Urinary bladder (tissue), 4 donors: ENCODE results near the gene ERCC4. TPM values are rescaled to one million over a fixed set of nuclear protein-coding genes. Genes with fewer than 3 reads are reported as not detected.

ENCODE experiments used
- DNase-seq: peaks from one replicate; pipeline ENCODE4 v3.0.0-alpha.2; 2015; ENCODE audit errors: extremely low spot score
- H3K27ac ChIP-seq: one replicate; pipeline ENCODE4 v1.5.1; 2013; ENCODE audit warnings: low read depth, mild to moderate bottlenecking, moderate library complexity
- H3K36me3 ChIP-seq: one replicate; pipeline ENCODE4 v1.6.1; 2013; ENCODE audit warnings: mild to moderate bottlenecking, moderate library complexity; ENCODE audit not compliant: insufficient read depth
- H3K4me1 ChIP-seq: one replicate; pipeline ENCODE4 v1.6.1; 2013; ENCODE audit warnings: mild to moderate bottlenecking, moderate library complexity; ENCODE audit not compliant: insufficient read depth
- H3K4me3 ChIP-seq: one replicate; pipeline ENCODE4 v1.5.1; 2013; ENCODE audit warnings: low read depth, low read length
- WGBS: extraction: QIAGEN DNeasy Blood & Tissue Kit; methylation state at CpG from one replicate; pipeline ENCODE4 v1.1.7; 2013; 5-methylcytosine and 5-hydroxymethylcytosine counted together
- polyA plus RNA-seq: library from polyadenylated mRNA; stranded (reverse); fragments of 200-250 nt; gene quantifications from one replicate; pipeline ENCODE4 v1.2.3, GENCODE V29; 2013
- total RNA-seq: library from RNA; depleted of rRNA; stranded (reverse); fragments of >200 nt; gene quantifications from one replicate; pipeline ENCODE4 v1.2.3, GENCODE V29; 2014
- donor health status: healthy with polysubstance abuse.
- donor health status: healthy.

The ERCC4 gene
- total and polyA plus RNA-seq, 2 donors = 5.2 to 18.4 TPM

DNA sequence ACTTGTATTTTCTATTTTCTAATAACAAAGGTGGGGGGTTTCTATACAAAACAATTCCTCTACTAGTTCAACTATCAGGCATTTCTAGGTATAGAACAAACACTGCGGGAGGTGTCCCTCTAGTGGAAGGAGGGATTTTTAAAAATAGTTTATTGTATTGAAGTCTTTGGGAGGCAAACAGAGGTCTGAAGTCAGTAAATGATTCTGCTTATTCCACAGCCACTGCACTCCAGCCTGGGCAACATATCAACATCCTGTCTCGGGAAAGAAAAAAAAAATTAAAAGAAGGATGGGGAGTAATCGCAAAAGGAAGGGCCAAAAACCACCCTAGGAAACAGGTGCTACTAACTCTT lies 648 bp upstream of the ERCC4 start:
- 0% methylated on average over 3 of the region's 3 CpGs for WGBS
- Histone ChIP-seq H3K4me1 (no peaks in the 10 kb centered on the region), H3K36me3 (no peaks in the 10 kb centered on the region), H3K4me3 (no peak overlapping the region), H3K27ac (no peak overlapping the region)
- peak; percentile 35 for DNase-seq

DNA sequence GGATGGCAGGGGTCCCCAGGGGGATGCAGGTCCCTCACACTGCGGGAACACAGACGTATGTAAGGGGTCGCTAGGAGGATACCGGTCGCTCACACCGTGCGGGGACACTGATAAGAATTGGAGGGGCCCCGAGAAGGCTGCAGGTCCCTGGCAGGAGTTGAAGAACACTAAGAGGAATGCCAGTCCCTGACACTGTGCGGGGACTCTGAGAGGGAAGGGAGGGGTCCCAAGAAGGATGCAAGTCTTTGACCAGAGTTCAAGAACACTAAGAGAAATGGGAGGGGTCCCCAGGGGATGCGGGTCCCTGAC lies 510 bp downstream of the ERCC4 start:
- WGBS = 2% methylated on average over 10 of the region's 10 CpGs
- no peak for DNase-seq
- Histone ChIP-seq H3K27ac (no peak overlapping the region), H3K4me1 (no peaks in the 10 kb centered on the region), H3K36me3 (no peaks in the 10 kb centered on the region), H3K4me3 (peak overlapping the region; percentile 65)

DNA sequence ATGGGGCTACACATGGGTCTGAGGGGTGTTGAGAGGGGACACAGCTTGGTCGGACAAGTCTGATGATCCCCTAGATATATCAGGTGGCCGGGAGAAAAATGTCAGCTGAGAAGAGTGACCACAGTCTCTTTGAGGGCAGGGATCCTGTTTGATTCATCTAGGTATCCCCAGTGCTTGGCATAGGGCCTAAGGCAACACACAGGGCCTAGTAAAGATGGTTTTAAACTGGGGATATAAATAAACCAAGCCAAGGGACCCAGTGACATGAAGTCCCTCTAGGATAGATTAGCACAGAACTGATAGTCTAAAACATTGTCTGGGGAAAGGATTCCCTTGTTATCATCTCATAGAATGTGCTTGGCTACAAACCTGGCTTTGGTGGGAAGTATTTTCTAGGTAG lies 1.4 kb downstream of the ERCC4 start:
- Histone ChIP-seq H3K4me1 (no peaks in the 10 kb centered on the region), H3K27ac (no peak overlapping the region), H3K36me3 (no peaks in the 10 kb centered on the region), H3K4me3 (no peak overlapping the region)
- WGBS = 83% methylated on average over 2 of the region's 2 CpGs
- no peak for DNase-seq

DNA sequence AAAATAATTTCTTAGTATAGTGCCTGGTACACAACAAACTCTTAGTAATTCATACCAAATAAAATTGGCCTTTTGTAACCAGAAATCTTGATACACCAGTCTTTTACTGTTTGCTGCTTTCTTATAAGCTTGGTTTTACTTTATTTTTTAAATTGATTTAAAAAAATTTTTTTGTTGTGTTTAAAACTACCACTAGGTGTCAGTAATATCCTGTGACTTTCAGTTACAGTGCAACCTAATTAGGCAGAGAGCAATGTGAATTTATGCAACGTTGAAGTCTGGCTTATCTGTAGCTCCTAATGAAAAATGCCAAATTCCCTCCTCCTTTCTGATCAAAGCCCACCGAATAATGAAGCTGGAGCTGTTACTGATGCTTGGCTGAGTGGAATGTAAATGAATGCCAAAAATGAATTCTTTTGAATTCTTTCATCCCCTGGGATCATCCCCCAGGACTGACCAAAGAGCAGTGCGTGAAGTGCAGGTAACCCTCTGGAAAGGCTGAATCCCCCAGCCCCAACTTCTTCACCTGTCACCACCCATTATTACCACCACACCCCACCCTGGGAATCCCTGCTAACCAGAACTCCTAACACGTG lies 3.8 kb downstream of the ERCC4 start:
- WGBS = 42% methylated on average over 4 of the region's 4 CpGs
- Histone ChIP-seq H3K36me3 (no peaks in the 10 kb centered on the region), H3K4me1 (no peaks in the 10 kb centered on the region), H3K4me3 (no peak overlapping the region), H3K27ac (no peak overlapping the region)
- DNase-seq = peak; percentile 23

DNA sequence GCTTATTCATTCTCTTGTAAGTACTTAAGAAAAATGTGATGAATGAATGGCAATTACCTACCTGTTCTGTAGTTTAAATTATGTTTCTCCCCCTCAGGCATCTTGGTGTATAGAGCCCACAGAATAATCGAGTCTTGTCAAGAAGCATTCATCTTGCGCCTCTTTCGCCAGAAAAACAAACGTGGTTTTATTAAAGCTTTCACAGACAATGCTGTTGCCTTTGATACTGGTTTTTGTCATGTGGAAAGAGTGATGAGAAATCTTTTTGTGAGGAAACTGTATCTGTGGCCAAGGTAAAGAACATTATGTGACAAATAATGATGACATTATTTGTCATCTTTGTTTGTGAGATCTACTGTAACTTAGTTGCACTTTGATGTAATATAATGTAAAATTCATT lies 6.5 kb downstream of the ERCC4 start:
- WGBS = 89% methylated on average over 4 of the region's 4 CpGs

DNA sequence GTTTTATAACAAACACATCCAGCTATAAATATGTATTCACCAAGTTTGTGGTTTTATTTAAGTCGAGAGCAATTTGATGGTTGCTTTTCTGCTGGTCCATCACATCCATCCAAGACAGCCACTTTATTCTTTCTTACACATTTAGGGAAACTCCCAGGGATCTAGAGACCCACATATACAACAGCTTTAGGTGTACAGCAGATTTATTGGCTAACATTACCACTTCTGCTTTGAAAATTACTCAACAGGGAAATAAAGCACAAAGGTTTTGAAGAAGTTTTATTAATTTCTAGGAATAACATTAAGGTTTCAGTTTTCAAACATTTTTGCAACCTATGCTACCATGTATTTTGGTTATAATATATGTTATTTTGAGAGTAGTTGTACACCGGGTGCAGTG lies 6.9 kb downstream of the ERCC4 start:
- DNase-seq = no peak
- no peaks in the 10 kb centered on the region for H3K4me1 ChIP-seq
- H3K4me3 ChIP-seq = no peak overlapping the region
- H3K36me3 ChIP-seq = no peaks in the 10 kb centered on the region
- no peak overlapping the region for H3K27ac ChIP-seq
- 88% methylated on average over 2 of the region's 2 CpGs for WGBS

More for the DNA sequence above, 6.5 kb downstream of the ERCC4 start:
- Histone ChIP-seq H3K4me1 (no peaks in the 10 kb centered on the region), H3K36me3 (no peaks in the 10 kb centered on the region), H3K27ac (no peak overlapping the region), H3K4me3 (no peak overlapping the region)
- DNase-seq = no peak

DNA sequence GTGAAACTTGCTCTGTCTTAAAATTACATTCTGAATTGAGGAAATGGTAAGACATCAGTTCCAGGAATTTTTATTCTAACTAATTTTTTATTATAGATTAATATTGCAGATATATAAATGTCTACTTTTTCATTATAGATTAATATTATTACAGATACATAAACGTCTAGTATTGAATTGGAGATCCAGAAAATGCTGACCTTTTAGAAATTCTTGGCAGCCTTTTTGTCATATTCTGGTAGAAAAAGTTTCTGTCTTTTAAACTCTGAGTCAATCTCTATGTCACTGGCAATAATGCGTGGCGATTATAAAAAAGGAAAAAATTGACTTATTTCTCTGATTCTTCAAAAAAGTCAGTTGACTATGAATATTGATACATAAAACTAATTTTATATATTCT lies 8.7 kb downstream of the ERCC4 start:
- Histone ChIP-seq H3K27ac (no peak overlapping the region), H3K4me3 (no peak overlapping the region), H3K4me1 (no peaks in the 10 kb centered on the region), H3K36me3 (no peaks in the 10 kb centered on the region)
- 87% methylated on average over 3 of the region's 3 CpGs for WGBS
- DNase-seq = no peak

DNA sequence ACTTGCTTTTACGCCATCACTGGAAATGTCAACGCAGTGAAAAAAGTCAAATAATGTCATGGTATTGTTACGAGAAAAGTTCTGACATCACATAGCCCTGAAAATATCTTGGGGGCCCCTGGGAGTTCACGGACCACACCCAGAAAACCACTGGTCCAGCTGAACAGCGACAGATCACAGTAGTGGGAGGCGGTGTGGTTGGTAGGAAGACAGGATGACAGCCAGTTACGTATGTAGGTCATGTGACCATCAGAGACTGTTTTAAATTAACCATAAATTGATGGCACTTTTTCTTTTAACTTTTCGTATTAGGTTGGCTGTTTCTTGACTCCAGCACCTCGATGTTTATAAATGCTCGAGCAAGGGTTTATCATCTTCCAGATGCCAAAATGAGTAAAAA lies 11.9 kb downstream of the ERCC4 start:
- 81% methylated on average over 10 of the region's 10 CpGs for WGBS
- H3K4me3 ChIP-seq = no peak overlapping the region
- H3K36me3 ChIP-seq = peaks cover 3% of the 10 kb centered on the region
- DNase-seq = no peak
- peaks cover under 1% of the 10 kb centered on the region for H3K4me1 ChIP-seq
- no peak overlapping the region for H3K27ac ChIP-seq

DNA sequence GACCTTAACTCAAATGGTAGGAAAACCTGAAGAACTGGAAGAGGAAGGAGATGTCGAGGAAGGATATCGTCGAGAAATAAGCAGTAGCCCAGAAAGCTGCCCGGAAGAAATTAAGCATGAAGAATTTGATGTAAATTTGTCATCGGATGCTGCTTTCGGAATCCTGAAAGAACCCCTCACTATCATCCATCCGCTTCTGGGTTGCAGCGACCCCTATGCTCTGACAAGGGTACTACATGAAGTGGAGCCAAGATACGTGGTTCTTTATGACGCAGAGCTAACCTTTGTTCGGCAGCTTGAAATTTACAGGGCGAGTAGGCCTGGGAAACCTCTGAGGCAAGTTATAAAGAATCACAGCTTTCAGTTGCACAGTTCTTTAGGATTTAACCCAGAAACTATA lies 15.5 kb downstream of the ERCC4 start:
- DNase-seq = no peak
- H3K4me1 ChIP-seq = peaks cover 2% of the 10 kb centered on the region
- no peak overlapping the region for H3K27ac ChIP-seq
- 77% methylated on average over 12 of the region's 12 CpGs for WGBS
- H3K4me3 ChIP-seq = no peak overlapping the region
- H3K36me3 ChIP-seq = peaks cover 6% of the 10 kb centered on the region

DNA sequence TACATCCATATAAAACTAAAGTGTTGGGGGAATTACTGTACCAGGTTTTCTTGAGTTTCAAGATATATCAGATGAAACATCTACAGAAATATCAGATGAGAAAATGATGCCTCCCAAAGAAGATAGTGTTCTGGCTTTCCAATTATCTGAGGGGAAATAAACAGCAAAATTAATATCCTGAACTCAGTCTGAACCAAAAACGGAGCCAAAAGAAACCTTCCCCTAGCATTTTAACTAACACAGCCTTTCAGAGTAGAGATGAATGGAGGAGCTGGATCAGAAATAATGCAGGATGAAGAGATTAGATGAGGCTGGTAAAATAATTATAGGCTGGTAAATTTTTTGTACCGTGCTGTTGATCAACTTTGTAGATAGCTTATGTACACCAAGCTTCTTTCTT lies 16.2 kb downstream of the ERCC4 start:
- Histone ChIP-seq H3K36me3 (peaks cover 6% of the 10 kb centered on the region), H3K27ac (no peak overlapping the region), H3K4me1 (peaks cover 2% of the 10 kb centered on the region), H3K4me3 (no peak overlapping the region)
- no peak for DNase-seq
- 53% methylated on average over 2 of the region's 2 CpGs for WGBS

DNA sequence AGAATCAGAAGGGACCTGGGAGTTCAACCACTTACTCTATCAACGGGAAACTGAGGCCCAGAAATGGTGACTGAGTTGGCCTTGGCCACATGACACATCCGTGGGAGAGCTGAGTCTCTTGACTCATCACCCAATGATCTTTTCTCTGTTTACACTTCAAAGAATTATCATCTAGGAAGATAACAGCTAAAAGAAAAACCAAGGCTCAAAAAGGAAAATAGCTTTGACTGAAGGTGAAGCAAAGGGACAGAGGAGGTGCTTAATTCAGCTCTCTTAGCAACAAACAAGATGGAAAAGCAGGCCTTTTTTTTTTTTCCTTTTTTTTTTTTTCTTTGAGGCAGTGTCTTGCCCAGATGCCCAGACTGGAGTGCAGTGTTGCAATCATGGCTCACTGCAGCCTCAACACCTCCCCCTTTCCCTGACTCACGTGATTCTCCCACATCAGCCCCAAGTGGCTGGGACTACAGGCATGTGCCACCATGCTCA lies 16.7 kb downstream of the ERCC4 start:
- H3K36me3 ChIP-seq = peaks cover 6% of the 10 kb centered on the region
- peaks cover 2% of the 10 kb centered on the region for H3K4me1 ChIP-seq
- DNase-seq = no peak
- no peak overlapping the region for H3K4me3 ChIP-seq
- H3K27ac ChIP-seq = no peak overlapping the region
- WGBS = 36% methylated on average over 3 of the region's 3 CpGs

DNA sequence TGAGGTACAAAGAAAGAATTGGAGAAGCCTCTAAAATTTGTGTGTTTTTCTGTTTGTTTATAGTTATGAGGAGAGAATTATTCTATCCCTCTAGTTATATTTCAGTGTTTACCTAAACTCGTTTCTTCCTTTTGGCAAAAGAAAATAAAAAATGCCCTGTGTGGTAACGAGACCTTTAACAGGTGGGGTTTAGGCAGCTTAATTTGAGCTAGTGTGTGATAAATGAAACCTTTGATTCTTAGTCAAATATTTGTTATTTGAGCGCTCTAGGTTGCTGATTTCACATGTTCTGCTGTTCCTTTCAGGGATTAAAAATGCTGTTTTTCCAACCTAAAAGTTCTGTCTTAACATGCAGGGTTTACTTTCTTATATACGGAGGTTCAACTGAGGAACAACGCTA lies 17.5 kb downstream of the ERCC4 start:
- no peak for DNase-seq
- H3K4me3 ChIP-seq = no peak overlapping the region
- H3K4me1 ChIP-seq = peaks cover 2% of the 10 kb centered on the region
- peaks cover 6% of the 10 kb centered on the region for H3K36me3 ChIP-seq
- WGBS = 79% methylated on average over 5 of the region's 5 CpGs
- no peak overlapping the region for H3K27ac ChIP-seq

DNA sequence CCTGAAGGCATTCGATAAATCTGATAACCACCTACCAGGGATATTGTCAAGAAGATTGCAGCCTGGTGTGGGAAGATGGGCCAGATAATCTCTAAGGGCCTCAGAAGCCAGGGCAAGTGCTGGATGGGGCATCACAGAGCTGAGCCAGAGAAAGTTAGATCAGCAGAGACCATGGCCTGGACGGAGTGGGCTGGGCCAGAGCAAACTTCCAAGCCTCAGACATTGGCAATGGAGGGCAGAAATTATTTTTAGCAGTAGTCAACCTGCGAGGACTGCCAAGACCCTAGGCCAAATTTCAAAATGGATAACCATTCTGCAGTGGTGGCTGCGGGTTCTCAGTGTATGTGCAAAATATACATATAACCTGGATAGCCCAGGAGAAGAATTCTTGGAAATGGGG lies 18.5 kb downstream of the ERCC4 start:
- DNase-seq = no peak
- 84% methylated on average over 4 of the region's 4 CpGs for WGBS
- peaks cover 6% of the 10 kb centered on the region for H3K36me3 ChIP-seq
- H3K27ac ChIP-seq = no peak overlapping the region
- H3K4me1 ChIP-seq = peaks cover 2% of the 10 kb centered on the region
- H3K4me3 ChIP-seq = no peak overlapping the region

DNA sequence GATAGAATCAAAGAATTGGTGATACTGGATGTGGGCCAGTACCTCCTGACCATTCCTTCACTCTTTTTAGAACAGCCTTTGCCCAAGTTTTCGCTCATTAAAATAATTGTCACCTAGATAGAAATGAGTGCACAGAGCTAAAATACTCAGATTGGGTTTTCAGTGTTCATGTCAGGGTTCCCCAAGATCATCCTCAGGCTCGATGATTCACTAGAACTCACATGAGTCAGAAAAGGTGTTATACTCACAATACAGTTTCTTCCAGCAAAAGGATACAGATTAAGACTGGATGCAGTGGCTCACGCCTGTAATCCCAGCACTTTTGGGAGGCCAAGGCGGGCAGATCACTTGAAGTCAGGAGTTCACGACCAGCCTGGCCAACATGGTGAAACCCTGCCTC lies 19.9 kb downstream of the ERCC4 start:
- WGBS = 92% methylated on average over 5 of the region's 5 CpGs
- Histone ChIP-seq H3K4me3 (no peak overlapping the region), H3K36me3 (peaks cover 6% of the 10 kb centered on the region), H3K27ac (no peak overlapping the region), H3K4me1 (peaks cover 2% of the 10 kb centered on the region)
- DNase-seq = no peak

DNA sequence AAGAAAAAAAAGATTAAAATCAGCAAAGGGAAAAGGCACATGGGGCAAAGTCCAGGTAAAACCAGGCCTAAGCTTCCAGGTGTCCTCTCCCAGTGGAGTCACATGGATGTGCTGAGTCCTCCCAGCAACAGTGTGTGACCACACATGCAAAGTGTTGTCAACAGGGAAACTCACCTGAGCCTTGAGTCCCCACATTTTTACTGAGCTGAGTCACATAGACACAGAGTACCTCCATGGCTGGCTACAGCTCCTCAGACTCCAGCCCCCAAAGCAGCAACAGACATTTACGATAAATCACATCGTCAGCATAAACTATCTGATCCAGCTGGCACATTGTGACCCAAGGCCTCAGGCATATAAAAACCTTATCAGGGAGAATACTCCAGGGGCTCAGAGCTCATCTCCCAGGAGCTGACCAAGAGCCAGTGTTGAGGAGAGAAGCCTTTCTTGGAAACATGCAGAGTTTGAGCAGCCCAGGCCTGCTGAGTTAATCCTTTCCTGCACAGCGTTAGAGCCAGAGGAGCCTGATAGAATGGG lies 20.5 kb downstream of the ERCC4 start:
- H3K4me3 ChIP-seq = no peak overlapping the region
- WGBS = 32% methylated on average over 3 of the region's 3 CpGs
- no peak overlapping the region for H3K27ac ChIP-seq
- peaks cover 3% of the 10 kb centered on the region for H3K36me3 ChIP-seq
- no peak for DNase-seq
- peaks cover 2% of the 10 kb centered on the region for H3K4me1 ChIP-seq
